GM21619 (cell line): ENCODE results near the gene CASP10.

Experiments used
- ATAC-seq: cut with Tn5 transposase; IDR thresholded peaks from one replicate; pipeline ENCODE4 v1.9.1; 2021; ENCODE audit not compliant: unreplicated experiment

CASP10 gene

GRCh38 chr2:201195331-201195730 is 12.4 kb downstream of the CASP10 start:
- no peak for ATAC-seq

GRCh38 chr2:201196003-201196402 is 13.1 kb downstream of the CASP10 start:
- no peak for ATAC-seq

- ATAC-seq = no peak
Observed at GRCh38 chr2:201196803-201197202, 13.9 kb downstream of the CASP10 start.

- no peak for ATAC-seq
Observed at GRCh38 chr2:201197781-201198180, 14.8 kb downstream of the CASP10 start.

GRCh38 chr2:201199847-201200246 is 16.9 kb downstream of the CASP10 start:
- no peak for ATAC-seq

GRCh38 chr2:201200345-201200744 is 17.4 kb downstream of the CASP10 start:
- ATAC-seq = no peak

GRCh38 chr2:201201371-201201770 is 18.4 kb downstream of the CASP10 start:
- ATAC-seq = no peak

GRCh38 chr2:201203916-201204654 is 21.1 kb downstream of the CASP10 start:
- no peak for ATAC-seq

GRCh38 chr2:201204655-201205514 is 21.9 kb downstream of the CASP10 start:
- ATAC-seq = no peak

- no peak for ATAC-seq
Observed at GRCh38 chr2:201205515-201205849, 22.5 kb downstream of the CASP10 start.

GRCh38 chr2:201208563-201209252 is 25.8 kb downstream of the CASP10 start:
- ATAC-seq = peak; percentile 66

- no peak for ATAC-seq
Observed at GRCh38 chr2:201215963-201216362, 33.0 kb downstream of the CASP10 start.

- ATAC-seq = no peak
Observed at GRCh38 chr2:201216918-201217317, 34.0 kb downstream of the CASP10 start.

GRCh38 chr2:201218780-201219179 is 35.8 kb downstream of the CASP10 start:
- ATAC-seq = no peak

GRCh38 chr2:201219328-201220096 is 36.6 kb downstream of the CASP10 start:
- no peak for ATAC-seq

- ATAC-seq = no peak
Observed at GRCh38 chr2:201220102-201220570, 37.2 kb downstream of the CASP10 start.

- ATAC-seq = peak; percentile 94
Observed at GRCh38 chr2:201223089-201224073, 40.4 kb downstream of the CASP10 start.

- no peak for ATAC-seq
Observed at GRCh38 chr2:201228271-201228911, 45.5 kb downstream of the CASP10 start.

GRCh38 chr2:201228912-201229290 is 46.0 kb downstream of the CASP10 start:
- no peak for ATAC-seq
